ENCODE measurements around the gene IL9R.
"Not testable (repeated sequence)": the region's sequence is repeated elsewhere in the genome, so short reads cannot be mapped to it uniquely, and the experiment has no call there.

The IL9R gene

GRCh38 chrX:156030474-156030873 is 33.0 kb downstream of the IL9R start:
- DNase-seq (ENCODE audit: low spot score): not testable (repeated sequence)
